ENCODE measurements around the gene CTSW.
A peak's percentile ranks its signal among the peaks of the same experiment; 100 is the strongest.

CTSW gene

DNA sequence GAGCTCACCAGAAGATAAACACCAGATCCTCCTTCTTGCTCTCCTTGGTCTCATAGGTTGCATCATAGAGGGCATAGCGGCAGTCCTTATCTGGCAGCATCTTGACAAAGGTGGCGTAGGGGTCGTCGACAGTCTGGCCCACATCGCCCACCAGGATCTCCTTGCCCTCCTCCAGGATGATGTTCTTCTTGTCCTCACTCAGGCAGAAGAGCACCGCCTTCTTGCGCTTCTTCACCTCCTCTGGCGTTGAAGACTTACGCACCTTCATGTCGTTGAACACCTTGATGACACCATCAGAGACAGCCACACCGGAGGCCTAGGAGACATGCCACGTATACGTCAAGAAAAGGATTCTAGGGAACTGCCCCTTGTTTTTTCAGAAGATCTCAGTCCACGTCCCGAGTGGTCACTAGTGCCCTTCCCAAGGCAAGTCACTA, 23.7 kb upstream of the CTSW start:
- peak; percentile 2 for DNase-seq (ENCODE audit: low spot score)

DNA sequence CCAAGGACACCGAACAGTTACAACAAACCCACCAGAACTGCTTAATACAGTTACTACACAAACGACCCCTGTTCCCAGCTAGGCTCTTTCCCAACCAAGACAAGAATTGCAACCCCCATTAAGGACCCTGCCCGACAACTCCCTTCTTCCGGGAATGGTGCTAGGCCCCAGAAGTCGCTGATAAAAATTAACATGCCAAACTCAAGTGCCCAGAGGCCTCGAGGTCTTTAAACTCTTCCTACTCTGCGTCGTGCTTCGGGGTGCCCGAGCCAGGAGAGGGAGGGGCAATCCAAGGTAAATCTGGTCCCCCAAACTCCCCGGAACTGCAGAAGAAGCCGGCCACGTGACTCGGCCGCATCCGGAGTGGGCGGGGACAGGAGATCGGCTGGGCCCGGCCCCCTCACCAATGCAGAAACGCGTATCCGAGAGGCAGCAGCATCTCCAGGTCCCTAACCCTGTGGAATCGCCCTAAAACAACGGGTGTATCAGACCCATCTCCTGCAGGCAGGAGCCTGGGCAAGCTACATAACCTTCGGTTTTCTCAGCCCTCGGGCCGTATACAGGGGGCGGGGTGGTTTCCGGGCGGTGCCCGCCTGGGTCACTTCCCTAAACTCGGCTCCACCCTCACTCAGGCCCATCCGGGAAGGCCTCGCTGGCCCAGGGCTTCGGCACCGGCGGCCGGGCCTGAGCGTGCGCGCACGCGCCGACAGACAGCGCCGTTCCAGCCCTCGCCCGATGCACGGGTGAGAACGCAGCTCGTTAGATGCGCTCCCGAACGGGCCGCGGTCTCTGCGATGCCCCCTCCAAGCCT, 22.7 kb upstream of the CTSW start:
- DNase-seq (ENCODE audit: low spot score): peak; percentile 85

DNA sequence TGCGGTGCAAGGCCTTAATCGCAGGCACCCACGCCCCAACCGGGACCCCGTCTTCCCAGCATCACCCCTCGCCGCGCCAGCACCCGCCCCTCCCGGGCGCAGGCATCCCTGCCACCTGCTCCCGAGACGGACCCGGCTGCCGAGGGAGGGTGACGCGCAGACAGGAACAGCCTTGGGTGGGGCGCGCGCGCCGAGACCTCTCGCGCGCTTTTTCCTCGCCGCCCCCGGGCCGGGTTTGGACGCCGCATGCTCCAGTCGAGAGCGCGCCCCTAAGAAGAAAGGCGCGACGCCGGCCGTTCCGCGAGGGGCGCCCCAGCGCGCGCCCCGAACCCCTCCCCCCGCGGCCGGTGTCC, 22.2 kb upstream of the CTSW start:
- DNase-seq (ENCODE audit: low spot score): peak; percentile 70

DNA sequence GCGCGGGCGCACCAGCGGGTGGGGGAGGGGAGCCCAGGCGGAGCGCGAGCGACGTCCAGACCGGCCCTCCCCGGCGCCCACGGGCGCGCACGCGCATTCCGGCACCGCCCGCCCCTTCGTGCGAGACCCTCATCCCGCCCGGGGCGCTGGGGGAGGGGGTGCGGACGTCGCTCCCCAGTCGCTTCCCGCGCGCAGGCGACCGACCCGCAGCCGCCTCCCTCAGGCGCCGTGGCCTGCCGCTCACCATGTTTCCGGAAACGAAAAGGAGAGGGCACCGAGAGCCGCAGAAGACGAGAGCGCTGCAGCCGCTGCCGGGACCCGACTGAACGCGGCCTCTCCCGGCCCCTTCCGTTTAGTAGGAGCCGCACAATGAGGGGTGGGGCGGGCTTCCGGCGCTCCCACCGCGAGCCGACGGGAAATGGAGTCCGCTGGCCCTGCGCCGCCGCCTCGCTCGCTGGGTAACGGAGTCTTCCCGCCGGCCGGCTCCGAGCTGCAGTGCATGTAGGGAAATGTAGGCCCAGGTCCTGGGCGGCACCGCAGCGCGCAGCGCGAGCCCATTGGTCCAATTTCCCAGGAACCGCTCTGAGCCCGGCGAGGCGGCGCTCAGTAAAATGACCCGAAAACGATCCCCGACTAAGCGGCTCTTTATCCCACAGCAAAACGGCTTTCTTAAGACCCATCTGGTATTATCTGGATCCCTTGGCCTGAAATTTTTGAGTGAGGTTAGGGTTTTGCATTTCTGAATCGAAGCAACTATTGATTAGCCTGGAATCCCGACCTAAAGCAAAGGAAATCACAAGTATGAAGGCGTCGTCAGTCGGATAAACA, 21.6 kb upstream of the CTSW start, which contains the start of gene CFL1:
Gene CFL1, minus strand, starts transcription at position 328 of the 828 bp plus-strand sequence. Its CDS starts 81 bp downstream, at position 247.
- peak; percentile 98 for DNase-seq (ENCODE audit: low spot score)

DNA sequence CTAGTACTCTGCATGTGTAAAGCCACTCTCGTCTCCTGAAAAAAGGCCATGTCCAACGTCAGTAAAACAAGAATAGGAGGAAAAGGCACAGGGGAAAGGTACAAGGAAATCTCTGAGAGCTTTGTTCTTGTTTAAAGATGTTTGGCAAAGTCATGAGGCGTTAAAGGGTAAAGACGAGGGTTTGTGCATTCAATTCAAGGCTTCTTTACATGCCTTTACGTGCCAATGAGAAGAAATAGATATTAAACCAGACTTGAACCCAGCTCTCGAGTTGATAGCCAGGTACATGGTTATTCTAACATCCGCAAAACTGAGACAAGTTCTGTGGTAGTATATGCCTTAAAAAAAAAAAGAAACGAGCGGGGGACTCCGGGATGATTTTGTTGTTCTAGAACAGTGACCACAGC, 21.0 kb upstream of the CTSW start:
- DNase-seq (ENCODE audit: low spot score): peak; percentile 75

DNA sequence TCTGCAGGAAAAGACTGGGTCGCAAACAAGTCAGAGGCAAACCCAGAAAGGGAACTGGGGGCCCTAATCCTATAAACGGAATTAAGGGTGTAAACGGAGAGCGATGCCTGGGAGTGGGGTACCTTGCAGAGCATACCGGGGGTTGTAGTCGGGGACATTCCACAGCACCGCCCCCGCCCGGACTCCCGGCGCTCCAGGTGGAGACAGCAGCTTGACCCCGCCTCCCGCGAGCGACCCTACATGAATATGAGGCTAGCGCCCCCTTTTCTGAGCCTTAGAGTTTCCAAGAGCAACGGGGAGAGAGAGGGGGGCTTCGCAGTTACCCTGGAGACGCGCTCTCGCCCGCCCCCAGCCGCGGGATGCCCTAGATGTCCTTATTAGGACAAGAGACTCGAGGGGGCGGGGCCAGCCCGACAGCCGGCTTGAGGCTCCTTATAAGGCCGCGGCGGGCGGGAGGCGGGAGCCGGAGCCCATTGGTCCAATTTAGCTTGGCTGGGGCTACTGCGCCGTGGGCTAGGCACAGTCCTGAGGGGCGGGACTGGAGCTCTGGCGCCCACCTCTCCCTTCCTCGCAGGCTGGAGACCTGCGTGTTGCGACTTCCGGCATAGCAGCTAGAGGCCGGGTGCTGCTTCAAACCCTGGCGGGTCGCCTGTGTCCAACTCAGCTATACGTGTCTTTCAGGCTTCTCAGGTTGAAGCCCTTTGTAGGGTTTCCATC, 20.4 kb upstream of the CTSW start:
- DNase-seq (ENCODE audit: low spot score): peak; percentile 98

DNA sequence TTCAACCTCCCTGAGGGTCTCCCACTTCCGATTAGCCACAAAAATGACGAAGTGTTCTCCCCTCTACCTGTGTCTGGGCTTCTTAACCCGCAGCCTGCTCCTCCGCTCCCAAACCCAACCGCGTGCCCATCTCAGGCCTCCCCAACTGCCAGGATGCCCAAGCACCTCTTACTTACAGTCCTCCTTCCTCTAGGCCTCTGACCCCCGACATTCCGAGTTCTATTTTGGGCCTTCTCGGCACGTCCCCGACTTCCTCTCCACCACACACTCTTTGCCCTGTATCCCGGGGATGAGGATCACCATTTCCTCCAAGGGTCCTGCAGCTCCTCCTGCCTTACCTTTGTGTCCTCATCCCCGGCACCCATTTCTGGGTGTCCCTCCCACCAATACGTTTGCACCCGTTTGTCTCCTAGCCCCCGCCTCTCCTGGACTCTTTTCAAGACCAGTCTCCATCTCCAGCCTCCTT, 19.8 kb upstream of the CTSW start:
- no peak for DNase-seq (ENCODE audit: low spot score)

DNA sequence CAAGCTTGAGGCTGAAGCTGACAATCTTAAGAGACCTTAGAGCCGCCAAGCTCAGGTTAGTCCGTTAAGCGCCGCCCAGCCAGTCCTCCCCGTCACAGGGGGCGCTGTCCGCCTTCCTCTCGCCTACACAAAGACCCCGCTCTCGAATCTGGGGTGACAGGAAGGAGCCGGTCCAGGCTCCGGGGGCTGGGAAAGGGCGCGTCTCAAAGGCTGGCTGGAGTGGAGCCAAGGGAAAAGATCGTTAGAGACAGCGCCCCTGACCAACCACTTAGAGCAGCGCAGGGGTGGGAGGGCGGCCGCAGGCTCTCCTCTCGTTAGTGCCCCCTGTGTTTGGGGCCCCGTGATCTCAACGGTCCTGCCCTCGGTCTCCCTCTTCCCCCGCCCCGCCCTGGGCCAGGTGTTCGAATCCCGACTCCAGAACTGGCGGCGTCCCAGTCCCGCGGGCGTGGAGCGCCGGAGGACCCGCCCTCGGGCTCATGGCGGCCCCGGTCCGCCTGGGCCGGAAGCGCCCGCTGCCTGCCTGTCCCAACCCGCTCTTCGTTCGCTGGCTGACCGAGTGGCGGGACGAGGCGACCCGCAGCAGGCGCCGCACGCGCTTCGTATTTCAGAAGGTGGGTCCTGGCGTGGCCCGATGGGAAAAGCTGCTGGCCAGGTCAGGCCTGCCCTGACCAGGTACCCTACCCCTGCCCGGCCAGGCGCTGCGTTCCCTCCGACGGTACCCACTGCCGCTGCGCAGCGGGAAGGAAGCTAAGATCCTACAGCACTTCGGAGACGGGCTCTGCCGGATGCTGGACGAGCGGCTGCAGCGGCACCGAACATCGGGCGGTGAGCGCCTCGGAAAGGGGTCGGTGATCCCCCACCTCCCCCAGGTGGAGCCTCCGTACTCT, 19.1 kb upstream of the CTSW start, which contains the start of gene MUS81:
Gene MUS81, plus strand, starts transcription at position 156 of the 887 bp plus-strand sequence. Its CDS starts 321 bp downstream, at position 477.
- DNase-seq (ENCODE audit: low spot score): peak; percentile 97

DNA sequence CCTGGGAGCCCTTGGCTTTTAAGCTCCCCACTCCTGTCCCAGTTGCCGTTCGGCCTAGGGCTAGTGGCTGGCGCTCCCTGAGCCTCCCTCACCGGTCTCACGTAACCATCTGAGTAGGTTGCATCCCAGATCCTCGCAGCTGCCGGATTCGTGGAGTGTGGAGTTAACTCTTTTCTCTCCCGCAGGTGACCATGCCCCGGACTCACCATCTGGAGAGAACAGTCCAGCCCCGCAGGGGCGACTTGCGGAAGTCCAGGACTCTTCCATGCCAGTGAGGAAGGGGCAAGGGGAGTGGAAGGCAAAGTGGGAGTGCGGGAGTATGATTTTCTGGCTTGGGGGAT, 18.5 kb upstream of the CTSW start:
- no peak for DNase-seq (ENCODE audit: low spot score)

DNA sequence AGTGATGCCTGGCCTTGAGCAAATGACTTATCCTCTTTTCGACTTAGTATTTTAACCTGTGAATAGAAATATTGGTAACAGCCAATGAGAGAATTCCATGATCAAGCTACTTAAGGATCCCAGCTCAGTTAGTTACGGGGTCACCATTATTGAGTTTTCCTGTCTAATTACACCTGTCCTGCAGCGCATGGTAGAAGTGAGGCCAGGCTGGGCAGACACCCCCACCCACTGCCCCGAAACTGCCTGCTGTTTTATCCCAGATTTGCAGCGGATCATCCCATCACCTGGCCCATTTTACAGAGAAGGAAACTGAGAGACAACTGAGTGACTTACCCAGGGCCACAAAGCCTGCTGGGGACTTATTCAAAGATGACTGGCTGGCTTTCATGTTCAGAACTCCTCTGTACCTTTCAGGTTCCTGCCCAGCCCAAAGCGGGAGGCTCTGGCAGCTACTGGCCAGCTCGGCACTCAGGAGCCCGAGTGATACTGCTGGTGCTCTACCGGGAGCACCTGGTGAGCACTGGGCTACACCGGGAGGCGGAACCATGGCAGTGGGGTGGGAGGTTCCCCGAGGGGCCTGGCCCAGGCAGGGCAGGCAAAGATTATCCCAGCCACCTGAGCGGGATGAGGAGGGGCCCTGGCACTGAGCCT, 18.0 kb upstream of the CTSW start:
- DNase-seq (ENCODE audit: low spot score): no peak

DNA sequence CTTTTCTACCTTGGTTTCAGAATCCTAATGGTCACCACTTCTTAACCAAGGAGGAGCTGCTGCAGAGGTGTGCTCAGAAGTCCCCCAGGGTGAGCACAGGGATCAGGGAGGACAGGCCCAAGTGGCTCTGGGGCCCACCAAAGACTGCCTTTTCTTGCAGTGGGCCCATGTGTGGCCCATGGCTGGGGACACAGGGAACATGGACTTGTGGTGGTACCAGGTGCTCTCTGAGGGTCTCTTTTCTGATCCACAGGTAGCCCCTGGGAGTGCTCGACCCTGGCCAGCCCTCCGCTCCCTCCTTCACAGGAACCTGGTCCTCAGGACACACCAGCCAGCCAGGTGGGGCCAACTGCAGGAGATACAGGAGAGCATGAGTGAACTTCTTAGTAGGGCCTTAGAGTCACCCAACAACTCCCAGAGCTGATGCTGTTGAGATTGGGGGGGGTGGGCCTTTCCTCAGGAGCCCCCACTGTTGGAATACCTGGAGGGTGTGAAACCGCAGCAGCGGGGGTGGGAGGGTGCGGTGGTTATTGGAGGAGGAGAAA, 17.4 kb upstream of the CTSW start:
- no peak for DNase-seq (ENCODE audit: low spot score)

DNA sequence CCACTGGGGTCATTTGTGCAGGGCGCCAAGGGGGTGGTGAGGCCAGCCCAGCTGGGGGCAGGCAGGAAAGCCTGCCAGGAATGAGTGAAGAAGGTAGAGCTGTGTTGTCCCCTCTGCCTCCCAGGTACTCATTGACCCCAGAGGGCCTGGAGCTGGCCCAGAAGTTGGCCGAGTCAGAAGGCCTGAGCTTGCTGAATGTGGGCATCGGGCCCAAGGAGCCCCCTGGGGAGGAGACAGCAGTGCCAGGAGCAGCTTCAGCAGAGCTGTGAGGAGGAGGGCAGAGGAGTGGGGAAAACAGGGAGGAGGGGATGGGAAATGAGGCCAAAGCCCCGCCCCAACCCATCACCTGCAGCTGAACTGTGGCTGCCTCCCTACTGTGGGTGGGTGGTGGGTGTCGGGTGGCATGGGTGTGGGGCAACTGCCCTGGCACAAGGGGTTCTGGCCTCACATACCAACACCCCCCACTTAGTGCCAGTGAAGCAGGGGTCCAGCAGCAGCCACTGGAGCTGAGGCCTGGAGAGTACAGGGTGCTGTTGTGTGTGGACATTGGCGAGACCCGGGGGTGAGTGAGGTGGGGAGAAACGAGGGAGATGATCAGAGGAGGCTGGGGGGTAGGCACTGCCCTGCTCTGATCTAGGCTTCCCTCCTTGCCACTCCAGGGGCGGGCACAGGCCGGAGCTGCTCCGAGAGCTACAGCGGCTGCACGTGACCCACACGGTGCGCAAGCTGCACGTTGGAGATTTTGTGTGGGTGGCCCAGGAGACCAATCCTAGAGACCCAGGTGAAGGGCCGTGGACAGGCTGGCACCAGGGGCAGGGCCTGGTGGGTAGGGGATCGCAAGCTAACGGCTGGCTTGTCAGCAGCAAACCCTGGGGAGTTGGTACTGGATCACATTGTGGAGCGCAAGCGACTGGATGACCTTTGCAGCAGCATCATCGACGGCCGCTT, 16.4 kb upstream of the CTSW start:
- no peak for DNase-seq (ENCODE audit: low spot score)

DNA sequence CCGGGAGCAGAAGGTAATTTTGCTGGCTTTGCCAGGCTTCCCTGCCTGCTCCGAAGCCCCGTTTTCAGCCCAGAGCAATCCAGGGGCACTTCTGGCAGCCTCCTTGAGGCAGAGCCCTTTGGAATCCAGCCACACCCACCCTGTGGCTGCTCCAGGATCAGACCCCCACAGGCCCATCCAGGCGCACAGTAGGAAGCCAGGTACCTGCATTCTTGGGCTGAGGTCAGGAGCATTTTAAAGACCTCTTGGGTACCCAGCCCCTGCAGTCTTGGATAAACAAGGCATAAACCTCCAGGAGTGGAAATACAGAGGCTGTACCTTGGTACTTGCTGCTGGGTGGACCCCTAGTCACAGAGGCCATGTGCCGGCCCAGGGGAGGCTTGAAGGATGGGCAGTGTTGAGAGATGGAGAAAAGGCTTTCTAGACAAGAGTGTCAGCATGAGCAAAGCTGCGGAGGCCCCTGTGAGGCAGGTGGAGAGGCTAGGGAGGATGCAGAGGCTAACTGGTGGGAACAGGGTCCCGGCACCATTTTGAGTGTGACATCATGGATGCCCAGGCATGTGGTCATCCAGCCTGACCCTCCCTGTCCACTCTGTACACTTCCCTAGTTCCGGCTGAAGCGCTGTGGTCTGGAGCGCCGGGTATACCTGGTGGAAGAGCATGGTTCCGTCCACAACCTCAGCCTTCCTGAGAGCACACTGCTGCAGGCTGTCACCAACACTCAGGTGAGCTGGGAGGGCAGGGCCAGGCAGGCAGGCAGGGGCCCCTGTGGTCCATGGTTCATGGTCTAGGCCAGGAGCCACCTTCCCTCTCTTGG, 15.5 kb upstream of the CTSW start:
- no peak for DNase-seq (ENCODE audit: low spot score)

DNA sequence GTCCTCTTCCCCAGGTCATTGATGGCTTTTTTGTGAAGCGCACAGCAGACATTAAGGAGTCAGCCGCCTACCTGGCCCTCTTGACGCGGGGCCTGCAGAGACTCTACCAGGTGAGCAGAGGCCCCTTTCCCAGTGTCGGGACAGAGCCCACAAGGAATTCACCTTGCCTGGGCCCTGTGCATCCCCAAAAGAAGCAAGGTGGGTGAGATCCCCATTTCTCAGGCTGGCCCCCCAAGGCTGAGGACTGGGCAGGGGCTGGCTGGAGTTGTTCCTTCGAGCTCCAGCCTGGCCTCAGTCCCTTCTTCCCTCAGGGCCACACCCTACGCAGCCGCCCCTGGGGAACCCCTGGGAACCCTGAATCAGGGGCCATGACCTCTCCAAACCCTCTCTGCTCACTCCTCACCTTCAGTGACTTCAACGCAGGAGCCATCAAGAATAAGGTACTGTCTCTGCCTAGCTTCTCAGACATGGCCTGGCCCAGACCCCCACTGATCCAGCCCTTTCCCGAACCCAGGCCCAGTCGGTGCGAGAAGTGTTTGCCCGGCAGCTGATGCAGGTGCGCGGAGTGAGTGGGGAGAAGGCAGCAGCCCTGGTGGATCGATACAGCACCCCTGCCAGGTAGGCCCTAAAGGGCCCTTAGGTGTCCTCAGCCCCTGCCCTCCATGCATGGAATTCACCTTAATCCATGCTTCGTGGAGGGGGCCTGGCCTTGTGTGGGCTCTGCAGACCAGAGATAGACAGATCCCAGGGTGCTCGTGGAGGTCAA, 14.7 kb upstream of the CTSW start:
- no peak for DNase-seq (ENCODE audit: low spot score)

DNA sequence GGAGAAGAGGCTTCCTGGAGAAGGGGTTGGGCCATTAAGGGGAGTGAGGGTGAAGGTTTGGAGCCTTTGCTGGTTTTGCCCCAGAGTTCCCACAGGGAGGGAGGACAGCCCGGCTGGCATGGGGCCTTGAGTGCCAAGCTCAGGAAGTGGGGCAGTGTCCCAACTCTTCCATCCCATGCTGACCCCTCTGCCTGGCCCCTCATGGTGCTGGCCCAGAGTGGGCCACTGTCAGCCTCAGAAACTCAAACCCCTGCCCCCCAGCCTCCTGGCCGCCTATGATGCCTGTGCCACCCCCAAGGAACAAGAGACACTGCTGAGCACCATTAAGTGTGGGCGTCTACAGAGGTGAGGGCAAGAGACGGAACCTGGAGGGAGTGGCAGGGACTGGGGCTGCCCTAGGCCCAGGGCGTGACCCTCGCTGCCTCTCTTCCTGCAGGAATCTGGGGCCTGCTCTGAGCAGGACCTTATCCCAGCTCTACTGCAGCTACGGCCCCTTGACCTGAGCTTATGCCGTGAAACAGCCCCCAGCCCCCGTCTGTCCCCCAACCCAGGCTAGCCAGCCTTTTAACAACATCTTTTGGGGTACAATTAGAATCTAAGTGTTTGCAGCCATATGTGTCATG, 14.0 kb upstream of the CTSW start:
- no peak for DNase-seq (ENCODE audit: low spot score)

DNA sequence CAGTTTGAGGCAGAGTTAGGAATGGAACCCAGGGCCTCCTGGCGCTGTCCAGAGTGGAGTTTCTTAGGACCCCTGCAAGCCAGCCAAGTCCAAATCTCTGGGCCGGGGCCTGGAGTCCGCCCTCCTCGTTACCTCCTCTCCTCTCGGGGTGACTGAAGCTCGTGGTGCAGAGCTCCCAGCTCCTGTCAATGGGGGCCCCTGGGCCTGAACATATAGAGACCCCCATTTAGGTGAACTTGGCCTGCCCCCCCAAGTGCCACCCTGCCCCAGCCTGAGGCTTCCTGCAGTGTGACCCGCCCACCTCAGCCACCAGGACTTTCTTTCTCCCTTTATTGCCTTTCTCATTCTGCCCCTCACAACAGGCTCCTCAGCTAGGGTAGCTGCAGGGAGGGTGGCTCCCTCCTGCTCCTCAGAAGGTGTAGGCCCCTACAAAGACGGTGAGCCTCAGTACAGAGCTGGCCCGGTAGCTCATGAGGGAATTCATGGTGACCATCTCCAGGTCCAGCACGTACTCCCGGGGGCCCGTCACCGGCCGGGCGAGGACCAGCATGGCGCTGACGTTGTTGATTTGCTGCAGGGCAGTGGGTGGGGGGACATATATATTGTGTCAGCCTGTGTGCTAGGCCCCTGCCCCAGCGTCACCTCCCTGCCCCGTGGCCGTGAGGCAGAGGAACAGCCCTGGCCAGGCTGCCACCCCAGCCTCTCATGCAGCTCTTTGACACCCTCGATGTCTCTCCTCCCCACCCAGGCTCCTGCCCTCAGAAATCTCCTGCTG, 12.9 kb upstream of the CTSW start:
- no peak for DNase-seq (ENCODE audit: low spot score)

Data from NAMALWA (cell line).